ENCODE results near the gene ST3GAL4. TPM values are rescaled to one million over a fixed set of nuclear protein-coding genes. Genes with fewer than 3 reads are reported as not detected.

The ST3GAL4 gene
- total RNA-seq, 1 donor from 2014 or later = 73.1 TPM

DNA sequence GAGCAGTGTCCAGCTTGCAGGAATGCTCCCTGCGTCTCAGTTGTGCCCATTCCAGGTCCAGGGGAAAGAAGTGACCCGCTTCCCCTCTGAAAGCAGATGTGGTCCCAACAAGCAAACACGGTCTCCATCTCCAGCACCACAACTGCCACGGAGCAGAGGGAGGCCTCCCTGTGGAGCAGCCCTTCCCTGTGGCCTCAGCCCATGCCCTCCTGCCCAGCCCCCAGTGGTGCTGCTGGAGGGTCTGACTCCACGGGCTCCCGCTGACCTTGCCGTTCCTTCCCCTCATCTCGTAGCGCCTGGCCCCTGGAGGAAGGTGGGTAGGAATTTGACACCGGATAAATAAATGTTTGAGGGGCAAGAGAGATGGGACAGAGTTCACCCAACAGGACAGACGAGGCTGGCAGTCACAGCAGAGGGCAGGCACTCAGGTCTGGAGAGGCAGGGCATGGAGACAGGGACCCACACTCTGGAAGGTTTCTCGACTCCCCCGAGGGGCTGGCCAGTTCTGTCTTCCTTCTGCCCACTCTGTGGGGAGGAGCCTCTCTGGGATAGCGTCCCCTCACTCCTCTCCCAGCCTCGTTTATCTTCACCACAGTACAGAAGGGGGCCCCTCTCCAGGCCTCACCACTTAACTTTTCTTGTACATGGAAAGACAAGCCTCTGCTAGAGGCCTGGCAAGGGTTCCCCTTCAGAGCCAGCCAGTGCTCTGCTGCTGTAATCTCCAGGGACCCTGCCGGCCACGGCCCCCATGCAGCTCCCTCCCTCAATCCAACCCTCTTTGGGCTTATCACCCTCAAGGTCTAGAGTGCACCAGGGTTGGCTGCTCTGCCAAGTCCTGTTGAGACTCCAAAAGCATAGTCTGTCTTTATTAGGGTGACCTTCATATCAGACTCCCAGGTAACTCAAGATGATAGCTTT is 7.5 kb upstream of the ST3GAL4 start:
- TF ChIP-seq CTCF (IDR thresholded peaks at IDR 0.05) = no peak
- Mint-ChIP-seq H3K4me1 (ENCODE audit: unreplicated experiment) (peaks cover 60% of the 10 kb centered on the region), H3K9me3 (ENCODE audit: unreplicated experiment) (no peaks in the 10 kb centered on the region), H3K36me3 (ENCODE audit: unreplicated experiment) (peaks cover 10% of the 10 kb centered on the region), H3K27ac (ENCODE audit: unreplicated experiment) (peak overlapping the region; percentile 59), H3K27me3 (ENCODE audit: unreplicated experiment) (no peaks in the 10 kb centered on the region), H3K4me3 (ENCODE audit: unreplicated experiment) (no peak overlapping the region)
- DNase-seq (ENCODE audit: extremely low spot score, unreplicated experiment) = no peak

- no peaks in the 10 kb centered on the region for H3K9me3 Mint-ChIP-seq (ENCODE audit: unreplicated experiment)
- no peaks in the 10 kb centered on the region for H3K27me3 Mint-ChIP-seq (ENCODE audit: unreplicated experiment)
- H3K27ac Mint-ChIP-seq (ENCODE audit: unreplicated experiment) = peak overlapping the region; percentile 56
- no peak for TF ChIP-seq CTCF (IDR thresholded peaks at IDR 0.05)
- DNase-seq (ENCODE audit: extremely low spot score, unreplicated experiment) = no peak
- H3K4me1 Mint-ChIP-seq (ENCODE audit: unreplicated experiment) = peaks cover 66% of the 10 kb centered on the region
- H3K4me3 Mint-ChIP-seq (ENCODE audit: unreplicated experiment) = no peak overlapping the region
- peaks cover 7% of the 10 kb centered on the region for H3K36me3 Mint-ChIP-seq (ENCODE audit: unreplicated experiment)
These were observed 6.5 kb upstream of the ST3GAL4 start for GRCh38 chr11:126348806-126349582.

DNA sequence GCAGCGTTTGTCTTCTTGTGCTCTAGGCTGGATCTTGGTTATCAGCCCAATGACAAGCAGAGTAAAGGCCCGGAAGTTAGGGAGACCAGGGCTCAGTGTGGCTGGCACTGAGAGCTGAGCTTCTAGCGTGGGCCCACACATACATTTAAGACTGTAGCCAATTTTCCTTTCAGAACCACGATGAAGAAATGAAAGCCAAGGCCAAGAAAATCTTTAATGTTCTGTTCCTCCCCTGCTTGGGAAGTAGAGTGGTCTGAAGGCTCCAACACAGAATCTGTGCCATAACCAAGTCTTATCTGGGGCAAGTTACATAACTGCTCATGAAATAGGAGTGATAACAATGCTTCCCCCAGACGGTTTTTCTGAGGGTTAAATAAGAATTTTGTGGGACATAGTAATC is 4.7 kb upstream of the ST3GAL4 start:
- H3K27ac Mint-ChIP-seq (ENCODE audit: unreplicated experiment) = no peak overlapping the region
- H3K4me1 Mint-ChIP-seq (ENCODE audit: unreplicated experiment) = peaks cover 72% of the 10 kb centered on the region
- no peaks in the 10 kb centered on the region for H3K9me3 Mint-ChIP-seq (ENCODE audit: unreplicated experiment)
- H3K27me3 Mint-ChIP-seq (ENCODE audit: unreplicated experiment) = no peaks in the 10 kb centered on the region
- no peak overlapping the region for H3K4me3 Mint-ChIP-seq (ENCODE audit: unreplicated experiment)
- no peak for TF ChIP-seq CTCF (IDR thresholded peaks at IDR 0.05)
- H3K36me3 Mint-ChIP-seq (ENCODE audit: unreplicated experiment) = peaks cover 7% of the 10 kb centered on the region
- DNase-seq (ENCODE audit: extremely low spot score, unreplicated experiment) = no peak

- no peak for DNase-seq (ENCODE audit: extremely low spot score, unreplicated experiment)
- no peak for TF ChIP-seq CTCF (IDR thresholded peaks at IDR 0.05)
- Mint-ChIP-seq H3K27ac (ENCODE audit: unreplicated experiment) (peak overlapping the region; percentile 96), H3K27me3 (ENCODE audit: unreplicated experiment) (no peaks in the 10 kb centered on the region), H3K4me3 (ENCODE audit: unreplicated experiment) (no peak overlapping the region), H3K9me3 (ENCODE audit: unreplicated experiment) (no peaks in the 10 kb centered on the region), H3K36me3 (ENCODE audit: unreplicated experiment) (peaks cover 7% of the 10 kb centered on the region), H3K4me1 (ENCODE audit: unreplicated experiment) (peaks cover 65% of the 10 kb centered on the region)
These were observed 3.3 kb upstream of the ST3GAL4 start for GRCh38 chr11:126352163-126352562.
